Measurements from ENCODE around the gene ITM2C.

Gene ITM2C

GRCh38 chr2:230864605-230865306 is at the start of gene ITM2C:
Gene ITM2C (plus strand): TSS chr2:230864942. CDS start chr2:230865026, 84 bp downstream.
- DNase-seq: no peak

GRCh38 chr2:230815088-230815487 is 49.7 kb upstream of the ITM2C start:
- DNase-seq: no peak

- DNase-seq: no peak
Observed at GRCh38 chr2:230816735-230817134, 48.0 kb upstream of the ITM2C start.

GRCh38 chr2:230819433-230819832 is 45.3 kb upstream of the ITM2C start:
- no peak for DNase-seq

- DNase-seq: no peak
Observed at GRCh38 chr2:230821261-230821990, 43.3 kb upstream of the ITM2C start.

GRCh38 chr2:230821991-230822520 is 42.7 kb upstream of the ITM2C start:
- DNase-seq: no peak

- no peak for DNase-seq
Observed at GRCh38 chr2:230823264-230823964, 41.3 kb upstream of the ITM2C start.

- DNase-seq: peak; percentile 17
Observed at GRCh38 chr2:230824406-230824978, 40.2 kb upstream of the ITM2C start.

GRCh38 chr2:230825354-230825753 is 39.4 kb upstream of the ITM2C start:
- no peak for DNase-seq

- no peak for DNase-seq
Observed at GRCh38 chr2:230827774-230828271, 36.9 kb upstream of the ITM2C start.

- DNase-seq: no peak
Observed at GRCh38 chr2:230828272-230828961, 36.3 kb upstream of the ITM2C start.

- DNase-seq: no peak
Observed at GRCh38 chr2:230829293-230829692, 35.4 kb upstream of the ITM2C start.

- no peak for DNase-seq
Observed at GRCh38 chr2:230829959-230830358, 34.8 kb upstream of the ITM2C start.

- no peak for DNase-seq
Observed at GRCh38 chr2:230830428-230830827, 34.3 kb upstream of the ITM2C start.

- DNase-seq: no peak
Observed at GRCh38 chr2:230840301-230840700, 24.4 kb upstream of the ITM2C start.

- DNase-seq: no peak
Observed at GRCh38 chr2:230842473-230842872, 22.3 kb upstream of the ITM2C start.

- no peak for DNase-seq
Observed at GRCh38 chr2:230843132-230843531, 21.6 kb upstream of the ITM2C start.

- DNase-seq: no peak
Observed at GRCh38 chr2:230846360-230846759, 18.4 kb upstream of the ITM2C start.

GRCh38 chr2:230847883-230848388 is 16.8 kb upstream of the ITM2C start:
- DNase-seq: no peak

GRCh38 chr2:230849633-230850357 is 14.9 kb upstream of the ITM2C start:
- DNase-seq: no peak

GRCh38 chr2:230850358-230850658 is 14.4 kb upstream of the ITM2C start:
- DNase-seq: no peak

GRCh38 chr2:230852113-230852512 is 12.6 kb upstream of the ITM2C start:
- no peak for DNase-seq

Measured in NCI-H187 treated with DMSO at 0.1 percent for 48 hours (cell line).